NCI-H1105 treated with DMSO at 0.1 percent for 48 hours (cell line): ENCODE data around the gene PIAS3.
"Not testable (repeated sequence)": the region's sequence is repeated elsewhere in the genome, so short reads cannot be mapped to it uniquely, and the experiment has no call there.

Experiments used
- DNase-seq: peaks from one replicate; lab custom pipeline; 2025; lab: John Stamatoyannopoulos, UW

Gene PIAS3

GRCh38 chr1:145874646-145875045, 15.8 kb upstream of the PIAS3 start:
- DNase-seq = no peak

- no peak for DNase-seq
Measured at GRCh38 chr1:145871994-145872924, 13.4 kb upstream of the PIAS3 start.

- no peak for DNase-seq
Measured at GRCh38 chr1:145868232-145868631, 9.4 kb upstream of the PIAS3 start.

- DNase-seq = no peak
Measured at GRCh38 chr1:145863282-145864018, 4.6 kb upstream of the PIAS3 start.

- peak; percentile 78 for DNase-seq
Measured at GRCh38 chr1:145859491-145860023, 676 bp upstream of the PIAS3 start.

GRCh38 chr1:145858238-145858900, 512 bp downstream of the PIAS3 start:
- peak; percentile 76 for DNase-seq

- DNase-seq = no peak
Measured at GRCh38 chr1:145857170-145857569, 1.7 kb downstream of the PIAS3 start.

GRCh38 chr1:145855426-145855948, 3.4 kb downstream of the PIAS3 start:
- no peak for DNase-seq

- no peak for DNase-seq
Measured at GRCh38 chr1:145849356-145850160, 9.3 kb downstream of the PIAS3 start.

- no peak for DNase-seq
Measured at GRCh38 chr1:145847827-145848226, 11.1 kb downstream of the PIAS3 start.

GRCh38 chr1:145846201-145846612, 12.7 kb downstream of the PIAS3 start:
- DNase-seq = peak; percentile 22

GRCh38 chr1:145845514-145846161, 13.2 kb downstream of the PIAS3 start, which contains the start of gene NUDT17:
Gene NUDT17, plus strand, starts transcription at chr1:145845630. Its CDS starts 11 bp downstream, at chr1:145845641.
- DNase-seq = peak; percentile 72

- DNase-seq = peak; percentile 62
Measured at GRCh38 chr1:145845144-145845513, 13.8 kb downstream of the PIAS3 start.

- DNase-seq = no peak
Measured at GRCh38 chr1:145843031-145843430, 15.8 kb downstream of the PIAS3 start.

GRCh38 chr1:145837656-145838055, 21.2 kb downstream of the PIAS3 start:
- no peak for DNase-seq

- DNase-seq = not testable (repeated sequence)
Measured at GRCh38 chr1:145830810-145831209, 28.1 kb downstream of the PIAS3 start.

GRCh38 chr1:145828367-145829026, 30.4 kb downstream of the PIAS3 start:
- no peak for DNase-seq

- no peak for DNase-seq
Measured at GRCh38 chr1:145827966-145828365, 30.9 kb downstream of the PIAS3 start.

GRCh38 chr1:145826030-145826429, 32.9 kb downstream of the PIAS3 start:
- DNase-seq = no peak

- DNase-seq = no peak
Measured at GRCh38 chr1:145824499-145824842, 34.4 kb downstream of the PIAS3 start.
